ENCODE data around the gene AP3B2. TPM values are rescaled to one million over a fixed set of nuclear protein-coding genes. Genes with fewer than 3 reads are reported as not detected.

The AP3B2 gene
- total RNA-seq, 1 experiment from 2014 or later: not detected

GRCh38 chr15:82625136-82625535, 84.5 kb downstream of the AP3B2 start:
- no peak for TF ChIP-seq EZH2 (IDR thresholded peaks at IDR 0.05; ENCODE audit: low read depth)
- no peak for TF ChIP-seq CTCF (conservative IDR thresholded peaks at IDR 0.05)
- no peaks in the 10 kb centered on the region for H4K20me1 ChIP-seq (ENCODE audit: insufficient read depth)
- DNase-seq: no peak
- no peak overlapping the region for H3K4me2 ChIP-seq
- no peak overlapping the region for H3K27ac ChIP-seq
- H3K9me2 ChIP-seq (ENCODE audit: insufficient read depth): no peaks in the 10 kb centered on the region
- H2AFZ ChIP-seq: no peak overlapping the region
- ChIA-PET POLR2A (ENCODE audit: unreplicated experiment) (no interaction called here), CTCF (no interaction called here)
- H3K79me2 ChIP-seq (ENCODE audit: low read depth): no peaks in the 10 kb centered on the region
- no peaks in the 10 kb centered on the region for H3K4me1 ChIP-seq (replicated peaks; ENCODE audit: insufficient read depth)
- no peak overlapping the region for H3K4me3 ChIP-seq
- H3K9me3 ChIP-seq (ENCODE audit: insufficient read depth, low read depth): no peaks in the 10 kb centered on the region
- H3K27me3 ChIP-seq (ENCODE audit: insufficient read depth, low read depth): 0 out of 2 replicates have a peak, but pooled peaks cover 8% of the 10 kb centered on the region
- no TSS peak for BruUV-seq (replicated peaks)
- H3K36me3 ChIP-seq (ENCODE audit: low read depth): no peaks in the 10 kb centered on the region
- intact Hi-C loops (cut with micrococcal nuclease; ENCODE audit: unreplicated experiment): no loop called here
- no peaks in the 10 kb centered on the region for H3F3A ChIP-seq (ENCODE audit: insufficient read depth, low read depth)

- no peak for DNase-seq
- Histone ChIP-seq H3K4me2 (no peak overlapping the region), H3F3A (ENCODE audit: insufficient read depth, low read depth) (no peaks in the 10 kb centered on the region), H3K9me2 (ENCODE audit: insufficient read depth) (no peaks in the 10 kb centered on the region), H2AFZ (no peak overlapping the region), H3K4me3 (no peak overlapping the region), H3K27me3 (ENCODE audit: insufficient read depth, low read depth) (0 out of 2 replicates have a peak, but pooled peaks cover 3% of the 10 kb centered on the region), H3K9me3 (ENCODE audit: insufficient read depth, low read depth) (no peaks in the 10 kb centered on the region), H3K27ac (no peak overlapping the region), H3K4me1 (replicated peaks; ENCODE audit: insufficient read depth) (no peaks in the 10 kb centered on the region), H4K20me1 (ENCODE audit: insufficient read depth) (no peaks in the 10 kb centered on the region), H3K36me3 (ENCODE audit: low read depth) (no peaks in the 10 kb centered on the region), H3K79me2 (ENCODE audit: low read depth) (no peaks in the 10 kb centered on the region)
- intact Hi-C loops (cut with micrococcal nuclease; ENCODE audit: unreplicated experiment): no loop called here
- no TSS peak for BruUV-seq (replicated peaks)
- ChIA-PET POLR2A (ENCODE audit: unreplicated experiment) (no interaction called here), CTCF (interaction anchor here (0.7 kb wide), 1 partner anchor 12 kb away, joined by 3 read pairs; no protein-coding TSS in a partner anchor)
- TF ChIP-seq CTCF (conservative IDR thresholded peaks at IDR 0.05): no peak
- no peak for TF ChIP-seq EZH2 (IDR thresholded peaks at IDR 0.05; ENCODE audit: low read depth)
Measured at GRCh38 chr15:82624438-82624837, 85.2 kb downstream of the AP3B2 start.

GRCh38 chr15:82624008-82624407, 85.7 kb downstream of the AP3B2 start:
- H3K36me3 ChIP-seq (ENCODE audit: low read depth): no peaks in the 10 kb centered on the region

More at GRCh38 chr15:82624008-82624407, 85.7 kb downstream of the AP3B2 start:
- Histone ChIP-seq H2AFZ (no peak overlapping the region), H3K4me1 (replicated peaks; ENCODE audit: insufficient read depth) (no peaks in the 10 kb centered on the region), H3K4me3 (no peak overlapping the region), H3K27ac (no peak overlapping the region), H3K4me2 (no peak overlapping the region), H3F3A (ENCODE audit: insufficient read depth, low read depth) (no peaks in the 10 kb centered on the region), H3K79me2 (ENCODE audit: low read depth) (no peaks in the 10 kb centered on the region), H3K9me3 (ENCODE audit: insufficient read depth, low read depth) (no peaks in the 10 kb centered on the region), H3K27me3 (ENCODE audit: insufficient read depth, low read depth) (0 out of 2 replicates have a peak, but pooled peaks cover 3% of the 10 kb centered on the region), H3K9me2 (ENCODE audit: insufficient read depth) (no peaks in the 10 kb centered on the region), H4K20me1 (ENCODE audit: insufficient read depth) (no peaks in the 10 kb centered on the region)
- ChIA-PET CTCF (interaction anchor here (0.7 kb wide), 1 partner anchor 12 kb away, joined by 3 read pairs; no protein-coding TSS in a partner anchor), POLR2A (ENCODE audit: unreplicated experiment) (no interaction called here)
- BruUV-seq (replicated peaks): no TSS peak
- intact Hi-C loops (cut with micrococcal nuclease; ENCODE audit: unreplicated experiment): no loop called here
- TF ChIP-seq EZH2 (IDR thresholded peaks at IDR 0.05; ENCODE audit: low read depth) (no peak), CTCF (conservative IDR thresholded peaks at IDR 0.05) (no peak)
- peak in 1 of 2 experiments; percentile 59 for DNase-seq

Data from PC-9 (cell line).